Neural cell (in vitro differentiated cells): ENCODE results near the gene ARHGEF10L. TPM values are rescaled to one million over a fixed set of nuclear protein-coding genes. Genes with fewer than 3 reads are reported as not detected.

Experiments
- H2AFZ ChIP-seq: fragments of 200-600, 300-800 bp; sonication (generic), shearing (Covaris generic); 2 replicates; pipeline ENCODE4 v1.6.0; 2014; ENCODE audit warnings: low read depth, mild to moderate bottlenecking, antibody characterized with exemption, low read length, moderate library complexity
- H3F3A ChIP-seq: fragments of 200-600 bp; shearing (Covaris generic); 2 replicates; pipeline ENCODE4 v1.6.1; 2016; ENCODE audit warnings: mild to moderate bottlenecking, moderate library complexity, mixed read lengths, antibody characterized with exemption, low read length; ENCODE audit not compliant: insufficient read depth, poor library complexity, severe bottlenecking
- H3K27ac ChIP-seq: fragments of 200-600, 300-800 bp; sonication (generic), shearing (Covaris generic); 2 replicates; pipeline ENCODE4 v1.5.1; 2014; ENCODE audit warnings: mild to moderate bottlenecking, low read length, moderate library complexity
- H3K27me3 ChIP-seq: fragments of 300-800, 200-600 bp; sonication (generic), shearing (Covaris generic); 2 replicates; pipeline ENCODE4 v1.6.0; 2014; ENCODE audit warnings: mild to moderate bottlenecking, low read depth, low read length, moderate library complexity; ENCODE audit not compliant: insufficient read depth
- H3K36me3 ChIP-seq: fragments of 300-800, 200-600 bp; sonication (generic), shearing (Covaris generic); 2 replicates; pipeline ENCODE4 v1.5.1; 2014; ENCODE audit warnings: mild to moderate bottlenecking, antibody characterized with exemption, low read length, moderate library complexity; ENCODE audit not compliant: insufficient read depth
- H3K4me2 ChIP-seq: fragments of 300-800, 200-600 bp; sonication (generic), shearing (Covaris generic); 2 replicates; pipeline ENCODE4 v1.6.0; 2014; ENCODE audit warnings: mild to moderate bottlenecking, low read length
- H3K4me3 ChIP-seq: fragments of 300-800, 200-600 bp; sonication (generic), shearing (Covaris generic); 2 replicates; pipeline ENCODE4 v1.5.1; 2014; ENCODE audit warnings: mild to moderate bottlenecking, low read length, moderate library complexity
- H3K79me2 ChIP-seq: fragments of 200-600 bp; shearing (Covaris generic); replicated peaks from 2 replicates; pipeline ENCODE4 v1.6.0; 2014; ENCODE audit warnings: mild to moderate bottlenecking, low read length, moderate library complexity; ENCODE audit not compliant: insufficient read depth
- H3K9ac ChIP-seq: fragments of 300-800, 200-600 bp; sonication (generic), shearing (Covaris generic); 2 replicates; pipeline ENCODE4 v1.6.1; 2016; ENCODE audit warnings: mild to moderate bottlenecking, low read length, mixed read lengths
- H3K9me2 ChIP-seq: fragments of 200-600 bp; shearing (Covaris generic); 2 replicates; pipeline ENCODE4 v1.6.1; 2016; ENCODE audit warnings: mild to moderate bottlenecking, low read length, mixed read lengths; ENCODE audit not compliant: insufficient read depth
- H3K9me3 ChIP-seq: fragments of 200-600, 300-800 bp; sonication (generic), shearing (Covaris generic); 2 replicates; pipeline ENCODE4 v1.6.1; 2016; ENCODE audit warnings: mild to moderate bottlenecking, mixed run types, low read length, moderate library complexity, mixed read lengths
- H4K20me1 ChIP-seq: fragments of 200-600 bp; shearing (Covaris generic); 2 replicates; pipeline ENCODE4 v1.6.1; 2016; ENCODE audit warnings: mild to moderate bottlenecking, mixed run types; ENCODE audit not compliant: insufficient read depth
- EP300 ChIP-seq: fragments of 450-650 bp; conservative IDR thresholded peaks from 2 replicates; pipeline ENCODE4 v1.6.1; 2014; ENCODE audit warnings: antibody characterized with exemption, mild to moderate bottlenecking, moderate library complexity; ENCODE audit not compliant: poor library complexity, severe bottlenecking
- EZH2 ChIP-seq: fragments of 200-600, 300-800 bp; shearing (Covaris generic), sonication (generic); IDR thresholded peaks from 2 replicates; pipeline ENCODE4 v1.6.1; 2014; ENCODE audit warnings: antibody characterized with exemption, low read length, borderline replicate concordance, mild to moderate bottlenecking; ENCODE audit not compliant: insufficient read depth, poor library complexity, severe bottlenecking
- MXI1 ChIP-seq: fragments of 450-650 bp; conservative IDR thresholded peaks from 2 replicates; pipeline ENCODE4 v1.6.1; 2014; ENCODE audit warnings: antibody characterized with exemption, mild to moderate bottlenecking; ENCODE audit not compliant: poor library complexity, severe bottlenecking
- POLR2AphosphoS5 ChIP-seq: IDR thresholded peaks from 2 replicates; pipeline ENCODE4 v1.6.1; 2012
- RAD21 ChIP-seq: fragments of 450-650 bp; conservative IDR thresholded peaks from 2 replicates; pipeline ENCODE4 v1.6.1; 2014; ENCODE audit warnings: antibody characterized with exemption, mild to moderate bottlenecking, moderate library complexity
- REST ChIP-seq: IDR thresholded peaks from 2 replicates; pipeline ENCODE4 v1.6.1; 2012; ENCODE audit warnings: borderline replicate concordance
- SMC3 ChIP-seq: fragments of 450-650 bp; conservative IDR thresholded peaks from 2 replicates; pipeline ENCODE4 v1.6.1; 2014; ENCODE audit warnings: antibody characterized with exemption, mild to moderate bottlenecking, moderate library complexity; ENCODE audit not compliant: poor library complexity
- TAF1 ChIP-seq: IDR thresholded peaks from 2 replicates; pipeline ENCODE4 v1.6.1; 2012; ENCODE audit warnings: low read depth
- polyA plus RNA-seq: library from polyadenylated mRNA; depleted of rRNA; stranded (reverse); fragments of >200 nt; gene quantifications from 2 replicates; pipeline ENCODE4 v1.2.3, GENCODE V29; 2014
- TF ChIP-seq, protein P1 (sequence below): fragments of 450-650 bp; IDR thresholded peaks from 2 replicates; pipeline ENCODE4 v1.5.1; 2014; ENCODE audit warnings: antibody characterized with exemption, mild to moderate bottlenecking, moderate library complexity; ENCODE audit not compliant: poor library complexity, severe bottlenecking

Gene ARHGEF10L
- polyA plus RNA-seq, 1 donor from 2014 or later: 123 TPM

DNA sequence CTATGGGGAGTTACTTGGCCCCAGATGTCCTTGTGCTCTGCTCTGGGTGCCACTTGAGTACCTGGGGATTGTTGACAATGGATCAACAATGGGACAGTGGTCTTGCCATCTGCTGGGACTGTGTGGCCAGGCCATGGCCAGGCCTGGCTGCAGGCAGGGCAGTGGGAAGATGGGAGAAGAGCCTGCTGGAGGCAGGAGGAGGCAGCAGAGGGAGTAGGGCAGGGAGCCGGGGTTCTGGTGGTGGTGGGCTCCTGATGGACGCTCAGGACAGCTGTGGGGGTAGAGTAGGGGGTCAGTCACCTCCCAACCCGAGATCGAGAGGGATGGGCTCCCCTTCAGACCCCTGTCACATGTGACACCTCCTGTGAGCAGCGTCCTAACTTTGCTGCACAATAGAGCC, 81.0 kb downstream of the ARHGEF10L start:
- H3K36me3 ChIP-seq: no peaks in the 10 kb centered on the region

GRCh38 chr1:17621691-17622090, 82.2 kb downstream of the ARHGEF10L start:
- no peak overlapping the region for H3K27ac ChIP-seq
- TF ChIP-seq TAF1 (no peak), REST (no peak), MXI1 (no peak), SMC3 (no peak), POLR2AphosphoS5 (no peak), EZH2 (no peak), EP300 (no peak)
- TF ChIP-seq, protein P1, sequence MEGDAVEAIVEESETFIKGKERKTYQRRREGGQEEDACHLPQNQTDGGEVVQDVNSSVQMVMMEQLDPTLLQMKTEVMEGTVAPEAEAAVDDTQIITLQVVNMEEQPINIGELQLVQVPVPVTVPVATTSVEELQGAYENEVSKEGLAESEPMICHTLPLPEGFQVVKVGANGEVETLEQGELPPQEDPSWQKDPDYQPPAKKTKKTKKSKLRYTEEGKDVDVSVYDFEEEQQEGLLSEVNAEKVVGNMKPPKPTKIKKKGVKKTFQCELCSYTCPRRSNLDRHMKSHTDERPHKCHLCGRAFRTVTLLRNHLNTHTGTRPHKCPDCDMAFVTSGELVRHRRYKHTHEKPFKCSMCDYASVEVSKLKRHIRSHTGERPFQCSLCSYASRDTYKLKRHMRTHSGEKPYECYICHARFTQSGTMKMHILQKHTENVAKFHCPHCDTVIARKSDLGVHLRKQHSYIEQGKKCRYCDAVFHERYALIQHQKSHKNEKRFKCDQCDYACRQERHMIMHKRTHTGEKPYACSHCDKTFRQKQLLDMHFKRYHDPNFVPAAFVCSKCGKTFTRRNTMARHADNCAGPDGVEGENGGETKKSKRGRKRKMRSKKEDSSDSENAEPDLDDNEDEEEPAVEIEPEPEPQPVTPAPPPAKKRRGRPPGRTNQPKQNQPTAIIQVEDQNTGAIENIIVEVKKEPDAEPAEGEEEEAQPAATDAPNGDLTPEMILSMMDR: no peak

More for the DNA sequence above, 81.0 kb downstream of the ARHGEF10L start:
- no peaks in the 10 kb centered on the region for H3K27me3 ChIP-seq
- no peak for TF ChIP-seq SMC3
- TF ChIP-seq REST: no peak
- no peak for TF ChIP-seq EP300
- TF ChIP-seq RAD21: no peak
- TF ChIP-seq TAF1: no peak
- TF ChIP-seq EZH2: no peak
- no peak for TF ChIP-seq MXI1
- no peak for TF ChIP-seq POLR2AphosphoS5
- TF ChIP-seq, protein P1: no peak
- H3K27ac ChIP-seq: no peak overlapping the region
- no peak overlapping the region for H3K4me3 ChIP-seq
- H3K79me2 ChIP-seq: no peaks in the 10 kb centered on the region
- H3F3A ChIP-seq: no peaks in the 10 kb centered on the region
- no peak overlapping the region for H2AFZ ChIP-seq
- H3K9ac ChIP-seq: no peak overlapping the region
- H3K4me2 ChIP-seq: no peak overlapping the region
- H4K20me1 ChIP-seq: no peaks in the 10 kb centered on the region
- H3K9me2 ChIP-seq: no peaks in the 10 kb centered on the region
- H3K9me3 ChIP-seq: no peaks in the 10 kb centered on the region

More at GRCh38 chr1:17621691-17622090, 82.2 kb downstream of the ARHGEF10L start:
- H3K9me2 ChIP-seq: no peaks in the 10 kb centered on the region
- no peaks in the 10 kb centered on the region for H3K36me3 ChIP-seq
- no peak overlapping the region for H3K4me3 ChIP-seq
- H3K9me3 ChIP-seq: no peaks in the 10 kb centered on the region
- no peaks in the 10 kb centered on the region for H3K27me3 ChIP-seq
- H2AFZ ChIP-seq: no peak overlapping the region
- H3F3A ChIP-seq: no peaks in the 10 kb centered on the region
- H3K4me2 ChIP-seq: no peak overlapping the region
- no peaks in the 10 kb centered on the region for H3K79me2 ChIP-seq
- no peak overlapping the region for H3K9ac ChIP-seq
- no peaks in the 10 kb centered on the region for H4K20me1 ChIP-seq
